22Rv1 (cell line): ENCODE measurements around the gene CACNA1A.

Source experiments
- H3K27ac ChIP-seq: fragments of 450-650 bp; 2 replicates; pipeline ENCODE4 v1.5.1; 2017
- ZFX ChIP-seq: fragments of 450-650 bp; IDR thresholded peaks from 2 replicates; pipeline ENCODE4 v1.6.1; 2017; ENCODE audit warnings: antibody characterized with exemption, borderline replicate concordance
- TF ChIP-seq, protein P1 (sequence below): fragments of 450-650 bp; IDR thresholded peaks from 2 replicates; pipeline ENCODE4 v1.5.1; 2017; ENCODE audit warnings: mild to moderate bottlenecking

The CACNA1A gene

DNA sequence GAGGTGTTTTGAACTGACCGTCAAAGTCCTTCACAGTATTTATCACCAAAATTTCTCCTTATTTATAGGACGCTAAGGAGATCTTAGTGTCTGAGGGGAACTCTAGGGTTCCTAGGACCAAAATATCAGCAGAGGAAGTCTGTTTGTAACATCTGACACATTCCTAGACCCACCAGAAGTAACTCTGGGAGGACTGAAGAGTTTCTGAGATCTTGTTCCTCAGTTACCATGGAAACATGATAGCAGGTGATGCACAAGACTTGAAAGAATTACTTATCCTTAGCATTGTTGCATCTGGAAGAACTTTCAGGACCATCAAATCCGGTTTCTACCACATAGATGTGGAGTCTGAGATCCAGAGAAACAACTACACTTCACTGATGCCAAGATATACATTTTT lies 191.5 kb downstream of the CACNA1A start:
- H3K27ac ChIP-seq, result no peak overlapping the region
- no peak for TF ChIP-seq ZFX
- TF ChIP-seq, protein P1, sequence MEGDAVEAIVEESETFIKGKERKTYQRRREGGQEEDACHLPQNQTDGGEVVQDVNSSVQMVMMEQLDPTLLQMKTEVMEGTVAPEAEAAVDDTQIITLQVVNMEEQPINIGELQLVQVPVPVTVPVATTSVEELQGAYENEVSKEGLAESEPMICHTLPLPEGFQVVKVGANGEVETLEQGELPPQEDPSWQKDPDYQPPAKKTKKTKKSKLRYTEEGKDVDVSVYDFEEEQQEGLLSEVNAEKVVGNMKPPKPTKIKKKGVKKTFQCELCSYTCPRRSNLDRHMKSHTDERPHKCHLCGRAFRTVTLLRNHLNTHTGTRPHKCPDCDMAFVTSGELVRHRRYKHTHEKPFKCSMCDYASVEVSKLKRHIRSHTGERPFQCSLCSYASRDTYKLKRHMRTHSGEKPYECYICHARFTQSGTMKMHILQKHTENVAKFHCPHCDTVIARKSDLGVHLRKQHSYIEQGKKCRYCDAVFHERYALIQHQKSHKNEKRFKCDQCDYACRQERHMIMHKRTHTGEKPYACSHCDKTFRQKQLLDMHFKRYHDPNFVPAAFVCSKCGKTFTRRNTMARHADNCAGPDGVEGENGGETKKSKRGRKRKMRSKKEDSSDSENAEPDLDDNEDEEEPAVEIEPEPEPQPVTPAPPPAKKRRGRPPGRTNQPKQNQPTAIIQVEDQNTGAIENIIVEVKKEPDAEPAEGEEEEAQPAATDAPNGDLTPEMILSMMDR, result no peak

DNA sequence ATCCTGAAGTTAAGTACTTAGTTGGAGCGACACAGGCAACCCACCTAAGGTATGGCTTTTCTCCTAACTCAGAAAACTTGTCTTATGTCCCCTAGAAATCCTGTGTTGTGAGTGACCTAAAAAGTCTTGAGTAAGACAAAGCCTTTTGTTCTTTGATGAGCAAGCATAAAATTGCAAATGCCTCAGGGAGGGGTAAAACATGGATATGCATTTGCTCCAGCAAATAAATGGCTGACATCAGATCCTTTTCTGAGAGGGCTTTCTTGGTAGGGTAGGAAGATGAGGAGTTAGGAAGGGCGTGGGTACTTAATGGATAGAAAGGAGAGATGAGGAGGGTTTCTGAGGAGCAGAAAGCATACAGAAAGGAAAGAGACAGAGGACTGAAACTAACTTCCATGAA lies 192.4 kb downstream of the CACNA1A start:
- no peak overlapping the region for H3K27ac ChIP-seq
- TF ChIP-seq ZFX, result no peak

- no peak overlapping the region for H3K27ac ChIP-seq
- no peak for TF ChIP-seq ZFX
- TF ChIP-seq, protein P1, result no peak
These were observed 196.4 kb downstream of the CACNA1A start for GRCh38 chr19:13309864-13310263.

DNA sequence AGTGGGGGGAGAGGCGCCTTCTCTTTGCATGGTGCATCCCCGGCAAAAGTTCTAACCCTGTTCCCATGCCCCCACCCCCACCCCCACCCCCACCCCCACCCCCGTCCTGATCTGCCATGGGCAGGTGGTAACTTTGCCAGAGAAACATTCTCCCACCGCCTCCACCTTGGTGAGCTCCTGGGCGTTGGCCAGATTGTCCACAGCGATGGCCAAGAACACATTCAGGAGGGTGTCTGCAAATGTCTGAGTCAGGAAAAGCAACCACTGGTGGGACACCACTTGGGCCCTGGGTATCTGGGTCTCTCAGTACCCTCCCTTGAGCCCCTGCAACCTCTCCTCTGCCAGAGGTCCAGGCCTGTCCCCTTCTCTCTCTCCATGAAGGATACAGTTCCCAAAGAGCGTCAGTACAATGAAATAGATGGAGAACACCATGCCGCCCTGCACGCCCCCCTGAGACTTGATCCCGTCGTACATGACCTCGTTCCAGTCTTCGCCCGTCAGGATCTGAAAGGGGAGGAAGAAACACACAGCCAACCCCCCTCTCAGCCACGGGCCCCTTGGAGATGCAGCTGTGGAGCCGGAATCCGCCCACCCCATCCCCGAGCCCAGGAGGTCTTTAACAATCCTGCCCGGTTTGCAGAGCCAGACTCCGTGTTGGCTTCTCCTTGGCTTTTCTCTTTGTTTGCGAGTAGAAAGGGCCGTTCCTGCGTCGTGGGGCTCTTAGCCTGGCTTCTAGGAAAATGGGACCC lies 202.7 kb downstream of the CACNA1A start:
- TF ChIP-seq, protein P1, result no peak
- H3K27ac ChIP-seq, result no peak overlapping the region

GRCh38 chr19:13302526-13303270 lies 203.6 kb downstream of the CACNA1A start:
- H3K27ac ChIP-seq, result no peak overlapping the region
- no peak for TF ChIP-seq ZFX
- TF ChIP-seq, protein P1, result no peak

- no peak overlapping the region for H3K27ac ChIP-seq
- TF ChIP-seq ZFX, result no peak
- TF ChIP-seq, protein P1, result no peak
These were observed 204.5 kb downstream of the CACNA1A start for GRCh38 chr19:13301627-13302334.

DNA sequence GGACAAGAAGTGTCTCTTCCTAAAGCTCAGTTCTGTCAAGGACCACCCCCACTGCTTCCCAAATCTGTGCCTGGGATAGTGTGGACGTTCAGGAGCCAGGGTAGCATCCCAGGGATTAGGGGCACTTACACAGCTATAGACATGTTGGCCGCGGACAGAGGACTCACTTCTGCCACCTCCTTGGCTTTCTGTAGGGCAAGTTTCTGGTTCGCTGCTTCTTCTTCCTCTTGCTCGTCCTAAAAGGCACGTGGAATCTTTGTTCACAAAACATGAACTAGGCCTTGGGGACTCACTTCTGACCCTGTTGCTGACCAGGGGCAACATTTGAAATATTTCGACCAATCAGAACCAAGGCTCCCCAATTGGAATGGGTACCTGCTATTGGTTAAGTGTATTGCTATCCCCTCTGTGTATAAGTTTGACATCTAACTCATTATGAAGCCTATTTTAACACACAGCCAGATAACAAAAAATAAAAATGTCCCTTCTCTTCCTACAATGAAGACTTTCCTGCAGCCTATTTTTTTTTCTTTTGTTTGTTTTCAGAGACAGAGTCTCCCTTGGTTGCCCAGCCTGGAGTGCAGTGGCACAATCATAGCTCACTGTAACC lies 205.8 kb downstream of the CACNA1A start:
- no peak for TF ChIP-seq ZFX
- TF ChIP-seq, protein P1, result no peak
- no peak overlapping the region for H3K27ac ChIP-seq
